K562 (cell line): ENCODE data around the gene CLEC4E. TPM values are rescaled to one million over a fixed set of nuclear protein-coding genes. Genes with fewer than 3 reads are reported as not detected.
"Not testable (repeated sequence)": the region's sequence is repeated elsewhere in the genome, so short reads cannot be mapped to it uniquely, and the experiment has no call there.

Experiments used
- ATAC-seq: fragments of 200-7000 bp; cut with Tn5 transposase; 3 replicates; pipeline ENCODE4 v1.9.1; 2020; ENCODE audit warnings: moderate library complexity
- Bru-seq: library from RNA; stranded (reverse); fragments of 400-500 nt; gene quantifications from one replicate; lab custom pipeline; 2021; lab: Mats Ljungman, UMichigan
- BruChase-seq, 2 experiments: library from RNA; stranded (reverse); fragments of 400-500 nt; gene quantifications; one replicate each; lab custom pipeline; 2021; lab: Mats Ljungman, UMichigan
- BruUV-seq: library from RNA; stranded (reverse); fragments of 400-500 nt; replicated peaks from 2 replicates; lab custom pipeline; 2021; lab: Mats Ljungman, UMichigan
- CTCF ChIA-PET: fragments of 300-600 bp; formaldehyde crosslinking; extraction: SDS; loops from one replicate; lab custom pipeline; 2021; ENCODE audit warnings: low intra/inter-chr PET ratio; lab: Yijun Ruan, JAX
- POLR2A ChIA-PET: fragments of 300-600, 350-650 bp; sonication (Branson Sonifier 250); formaldehyde crosslinking; extraction: SDS; loops from one replicate; lab custom pipeline; 2021; ENCODE audit warnings: antibody characterized with exemption, inconsistent platforms; lab: Yijun Ruan, JAX
- DNase-seq, 4 experiments: peaks; one replicate each; pipeline versions ENCODE4 v3.0.0 to v3.0.0-alpha.2; 2011 to 2018; ENCODE audit warnings: low spot score in 3 of 4, mixed read lengths in 3 of 4; ENCODE audit errors: extremely low read depth in 1 of 4
- FAIRE-seq: peaks from 2 replicates; lab custom pipeline; 2011; peaks lifted over from hg19 to GRCh38; lab: Jason Lieb, UNC
- H2AFZ ChIP-seq: 2 replicates; pipeline ENCODE4 v1.6.0; 2011; ENCODE audit warnings: low read depth, low read length, control low read depth, inconsistent platforms
- H3K27ac ChIP-seq: fragments of 200-600 bp; 3 replicates; pipeline ENCODE4 v1.8.0; 2011; ENCODE audit warnings: low read depth, mild to moderate bottlenecking, control low read depth, inconsistent platforms, low read length, moderate library complexity, mixed read lengths; ENCODE audit errors: extremely low read depth
- H3K27me3 ChIP-seq, 2 experiments: fragments of 300-600 bp in 1 of 2; 2 replicates in 1 of 2; 3 replicates in 1 of 2; pipeline versions ENCODE4 v1.6.0 to v1.8.0; 2011; ENCODE audit warnings: inconsistent platforms in 2 of 2, low read length in 2 of 2, mild to moderate bottlenecking in 1 of 2, mixed read lengths in 1 of 2, moderate library complexity in 1 of 2; ENCODE audit not compliant: control insufficient read depth in 2 of 2, insufficient read depth in 2 of 2
- H3K36me3 ChIP-seq: fragments of 300-600 bp; 3 replicates; pipeline ENCODE4 v1.8.0; 2011; ENCODE audit warnings: mild to moderate bottlenecking, low read length, inconsistent platforms; ENCODE audit not compliant: control insufficient read depth, insufficient read depth
- H3K4me1 ChIP-seq, 2 experiments: fragments of 200-600 bp in 1 of 2; replicated peaks in 1 of 2; 2 replicates in 1 of 2; 3 replicates in 1 of 2; pipeline versions ENCODE4 v1.5.1 to v1.8.0; 2011; ENCODE audit warnings: inconsistent platforms in 2 of 2, low read length in 2 of 2, mild to moderate bottlenecking in 1 of 2, mixed read lengths in 1 of 2, moderate library complexity in 1 of 2; ENCODE audit not compliant: control insufficient read depth in 2 of 2, insufficient read depth in 2 of 2
- H3K4me2 ChIP-seq: 2 replicates; pipeline ENCODE4 v1.6.1; 2011; ENCODE audit warnings: low read length, control low read depth, inconsistent platforms, mixed read lengths; ENCODE audit not compliant: insufficient read depth
- H3K4me3 ChIP-seq: fragments of 200-600 bp; sonication (generic), shearing (Covaris generic); 2 replicates; pipeline ENCODE4 v1.5.1; 2016; ENCODE audit warnings: control low read depth, inconsistent platforms
- H3K79me2 ChIP-seq: fragments of 200-600 bp; 3 replicates; pipeline ENCODE4 v1.8.0; 2011; ENCODE audit warnings: low read length, inconsistent platforms; ENCODE audit not compliant: control insufficient read depth, insufficient read depth
- H3K9ac ChIP-seq, 2 experiments: 2 replicates each; pipeline versions ENCODE4 v1.6.0 to v1.6.1; 2011; ENCODE audit warnings: low read depth in 2 of 2, low read length in 2 of 2, control low read depth in 1 of 2, inconsistent platforms in 1 of 2, mild to moderate bottlenecking in 1 of 2, mixed read lengths in 1 of 2; ENCODE audit not compliant: insufficient read depth in 1 of 2
- H3K9me1 ChIP-seq: one replicate; pipeline ENCODE4 v1.6.0; 2011; ENCODE audit warnings: inconsistent platforms, mild to moderate bottlenecking, low read length, moderate library complexity; ENCODE audit not compliant: control insufficient read depth, insufficient read depth
- H3K9me3 ChIP-seq: replicated peaks from 2 replicates; pipeline ENCODE4 v1.5.1; 2011; ENCODE audit warnings: low read depth, low read length, inconsistent platforms; ENCODE audit not compliant: control insufficient read depth, insufficient read depth
- H4K20me1 ChIP-seq: replicated peaks from 2 replicates; pipeline ENCODE4 v1.6.1; 2011; ENCODE audit warnings: low read length, inconsistent platforms, mixed read lengths; ENCODE audit not compliant: control insufficient read depth, insufficient read depth
- WGBS: fragments of 100-300 bp; shearing (Covaris generic); methylation state at CpG from one replicate; pipeline ENCODE4 v1.1.6; 2016; ENCODE audit warnings: low coverage, mixed read lengths; ENCODE audit not compliant: insufficient coverage; ENCODE audit errors: missing lambda C conversion rate; 5-methylcytosine and 5-hydroxymethylcytosine counted together
- in situ Hi-C: fragments of 300-500 bp; cut with MboI; formaldehyde crosslinking; loops from 4 replicates; pipeline ENCODE4 v1.15.0; 2018; ENCODE audit warnings: inconsistent platforms, mixed read lengths
- intact Hi-C: fragments of 100-400 bp; cut with micrococcal nuclease; formaldehyde crosslinking; loops from 2 replicates; pipeline ENCODE4 v1.14.2; 2022
- long read RNA-seq, 3 experiments: library from polyadenylated mRNA in 2 of 3; library from RNA in 1 of 3; unstranded in 2 of 3; stranded (forward) in 1 of 3; transcript quantifications; one replicate each; pipeline ENCODE4 v2.0.0, GENCODE V29; 2019 to 2022
- polyA minus RNA-seq, 3 experiments: library from RNA; depleted of rRNA, polyadenylated mRNA; stranded (reverse); fragments of >200 nt; gene quantifications; 2 replicates each; pipeline ENCODE4 v1.2.3, GENCODE V29; 2011
- polyA plus RNA-seq, 8 experiments: library from polyadenylated mRNA; depleted of rRNA in 4 of 8; stranded (reverse) in 5 of 8; unstranded in 3 of 8; fragments of >200 nt; fragmentation: Nextera tagmentation in 2 of 8; fragmentation: Illumina TruSeq in 1 of 8; extraction: Ambion mirVana in 2 of 8; extraction: Trizol in 1 of 8; gene quantifications; 2 replicates each; pipeline versions ENCODE4 v1.2.1 to v1.2.3, GENCODE V29; 2011 to 2014; ENCODE audit warnings: inconsistent platforms in 1 of 8, missing spikeins in 1 of 8
- total RNA-seq, 7 experiments: library from RNA; depleted of rRNA in 6 of 7; stranded (reverse); fragments of >200 nt in 6 of 7; fragmentation: Illumina TruSeq in 2 of 7; extraction: Trizol in 2 of 7; gene quantifications; 2 replicates each; pipeline versions ENCODE4 v1.2.1 to v1.2.3, GENCODE V29; 2011 to 2021; ENCODE audit warnings: low replicate concordance in 1 of 7

CLEC4E gene, protein sequence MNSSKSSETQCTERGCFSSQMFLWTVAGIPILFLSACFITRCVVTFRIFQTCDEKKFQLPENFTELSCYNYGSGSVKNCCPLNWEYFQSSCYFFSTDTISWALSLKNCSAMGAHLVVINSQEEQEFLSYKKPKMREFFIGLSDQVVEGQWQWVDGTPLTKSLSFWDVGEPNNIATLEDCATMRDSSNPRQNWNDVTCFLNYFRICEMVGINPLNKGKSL
- total RNA-seq (2011; cell fraction: chromatin; rRNA removed; ENCODE audit: low replicate concordance), result not detected in 2 replicates
- total RNA-seq (2011; cell fraction: nucleolus; rRNA removed), result not detected in 2 replicates
- not detected in 2 replicates for total RNA-seq (2011; cell fraction: nucleoplasm; rRNA removed)
- total RNA-seq (2014; rRNA removed) (not detected in 2 replicates), total RNA-seq (2014; rRNA removed; fragmentation: Illumina TruSeq; extraction: Trizol) (not detected in 2 replicates), total RNA-seq (2015; rRNA removed; fragmentation: Illumina TruSeq; extraction: Trizol) (not detected in 2 replicates), total RNA-seq (2021) (not detected in 2 replicates), polyA plus RNA-seq (2011; rRNA removed) (not detected in 2 replicates), polyA plus RNA-seq (2014; fragmentation: Illumina TruSeq; extraction: Trizol) (not detected in 2 replicates), polyA plus RNA-seq (2014; fragmentation: Nextera tagmentation; extraction: Ambion mirVana) (not detected), polyA plus RNA-seq (2014; rRNA removed) (not detected in 2 replicates), polyA minus RNA-seq (2011; rRNA and poly(A)+ RNA removed) (not detected in 2 replicates), Bru-seq, nascent RNA (not detected), BruChase-seq, experiment 1, labeled RNA remaining after a 2-hour chase (not detected), BruChase-seq, experiment 2, labeled RNA remaining after a 6-hour chase (not detected)
- not detected in 2 replicates for polyA plus RNA-seq (2011; cell fraction: cytosol; rRNA removed)
- polyA plus RNA-seq (2011; cell fraction: nucleus; rRNA removed), result not detected in 2 replicates
- polyA plus RNA-seq (2012), result not detected in 2 replicates
- not detected in 2 replicates for polyA minus RNA-seq (2011; cell fraction: cytosol; rRNA and poly(A)+ RNA removed)
- polyA minus RNA-seq (2011; cell fraction: nucleus; rRNA and poly(A)+ RNA removed), result not detected in 2 replicates
- long read RNA-seq, experiment 1, result 0 reads
- long read RNA-seq, experiment 2, result 0 reads
- long read RNA-seq, experiment 3, result 0 reads

DNA sequence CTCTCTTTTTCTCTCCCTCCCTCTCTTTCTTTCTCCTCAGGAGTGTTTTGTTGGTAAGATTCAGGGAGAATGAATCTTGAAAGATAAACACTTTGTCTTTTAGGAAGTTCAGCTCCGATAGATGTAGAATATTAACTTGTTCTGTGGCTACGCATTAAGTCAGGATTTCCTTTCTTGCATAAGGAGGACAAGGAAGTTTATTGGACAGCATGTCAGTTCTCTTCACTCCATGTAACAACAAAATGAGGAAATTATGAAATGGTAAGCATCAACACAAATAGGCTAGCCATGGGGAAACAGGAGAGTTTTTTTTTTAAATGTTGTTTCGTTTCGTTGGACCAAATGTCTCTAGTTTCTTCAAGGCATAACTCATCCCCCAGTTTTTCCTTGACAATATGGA lies at the start of gene CLEC4E:
Gene CLEC4E (minus strand): TSS at position 75 of the 400 bp plus-strand sequence. CDS start 108 bp downstream, outside the sequence.
- H3K79me2 ChIP-seq, DNase-seq, H3K4me1 ChIP-seq, H3K27ac ChIP-seq, in situ Hi-C loops, H3K9me3 ChIP-seq, H4K20me1 ChIP-seq, H3K4me2 ChIP-seq, H3K27me3 ChIP-seq, ATAC-seq, H3K4me3 ChIP-seq, H3K9me1 ChIP-seq, CTCF ChIA-PET, H3K36me3 ChIP-seq, H2AFZ ChIP-seq, FAIRE-seq, BruUV-seq, H3K9ac ChIP-seq: not testable (repeated sequence)
- intact Hi-C loops, result loop anchor here (5.0 kb wide), 2 partner anchors 66 to 516 kb away; no protein-coding TSS in a partner anchor
- WGBS, result 4% methylated on average over 4 of the region's 4 CpGs
- POLR2A ChIA-PET, result interaction anchor here (0.9 to 1.1 kb wide), 2 partner anchors 13 to 32 kb away, joined by 3 read pairs; no protein-coding TSS in a partner anchor
